Measurements from ENCODE around the gene ZNF77. TPM values are rescaled to one million over a fixed set of nuclear protein-coding genes. Genes with fewer than 3 reads are reported as not detected.
A peak's percentile ranks its signal among the peaks of the same experiment; 100 is the strongest.
"Not testable (repeated sequence)": the region's sequence is repeated elsewhere in the genome, so short reads cannot be mapped to it uniquely, and the experiment has no call there.

ZNF77 gene
- total RNA-seq, 1 donor from 2014 or later, result 6.4 TPM

DNA sequence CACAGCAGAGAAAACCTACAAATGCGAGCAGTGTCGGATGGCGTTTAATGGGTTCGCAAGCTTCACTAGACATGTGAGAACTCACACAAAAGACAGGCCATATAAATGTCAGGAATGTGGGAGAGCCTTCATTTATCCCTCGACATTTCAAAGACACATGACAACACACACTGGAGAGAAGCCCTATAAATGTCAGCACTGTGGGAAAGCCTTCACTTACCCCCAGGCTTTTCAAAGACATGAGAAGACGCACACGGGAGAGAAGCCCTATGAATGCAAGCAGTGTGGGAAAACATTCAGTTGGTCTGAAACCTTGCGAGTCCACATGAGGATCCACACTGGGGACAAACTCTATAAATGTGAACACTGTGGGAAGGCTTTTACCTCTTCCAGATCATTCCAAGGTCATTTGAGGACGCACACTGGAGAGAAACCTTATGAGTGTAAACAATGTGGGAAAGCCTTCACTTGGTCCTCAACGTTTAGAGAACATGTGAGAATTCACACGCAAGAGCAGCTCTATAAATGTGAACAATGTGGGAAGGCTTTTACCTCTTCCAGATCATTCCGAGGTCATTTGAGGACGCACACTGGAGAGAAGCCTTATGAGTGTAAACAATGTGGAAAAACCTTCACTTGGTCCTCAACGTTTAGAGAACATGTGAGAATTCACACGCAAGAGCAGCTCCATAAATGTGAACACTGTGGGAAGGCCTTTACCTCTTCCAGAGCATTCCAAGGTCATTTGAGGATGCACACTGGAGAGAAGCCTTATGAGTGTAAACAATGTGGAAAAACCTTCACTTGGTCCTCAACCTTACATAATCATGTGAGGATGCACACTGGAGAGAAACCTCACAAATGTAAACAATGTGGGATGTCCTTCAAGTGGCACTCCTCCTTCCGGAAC lies 27.2 kb downstream of the ZNF77 start:
- no peak for DNase-seq

DNA sequence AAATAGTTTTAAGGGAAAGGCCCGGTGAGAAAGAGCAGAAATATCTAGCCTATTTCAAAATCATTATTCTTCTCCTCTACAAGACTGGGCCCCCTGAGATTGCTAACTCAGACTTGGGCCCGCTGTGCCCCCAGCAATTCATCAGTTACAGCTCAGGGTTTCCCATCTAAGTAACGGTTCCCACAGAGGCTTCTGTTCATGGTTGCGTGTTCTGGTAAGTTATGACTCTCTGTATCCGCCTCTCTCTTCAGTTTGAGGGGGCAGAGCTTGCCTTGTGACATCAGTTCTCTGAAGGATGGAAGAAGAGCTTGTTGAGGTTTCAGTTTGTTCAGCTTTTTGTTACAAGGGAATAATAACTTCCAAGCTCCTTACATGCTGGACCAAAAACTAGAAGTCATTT lies 32.5 kb downstream of the ZNF77 start:
- DNase-seq, result no peak

DNA sequence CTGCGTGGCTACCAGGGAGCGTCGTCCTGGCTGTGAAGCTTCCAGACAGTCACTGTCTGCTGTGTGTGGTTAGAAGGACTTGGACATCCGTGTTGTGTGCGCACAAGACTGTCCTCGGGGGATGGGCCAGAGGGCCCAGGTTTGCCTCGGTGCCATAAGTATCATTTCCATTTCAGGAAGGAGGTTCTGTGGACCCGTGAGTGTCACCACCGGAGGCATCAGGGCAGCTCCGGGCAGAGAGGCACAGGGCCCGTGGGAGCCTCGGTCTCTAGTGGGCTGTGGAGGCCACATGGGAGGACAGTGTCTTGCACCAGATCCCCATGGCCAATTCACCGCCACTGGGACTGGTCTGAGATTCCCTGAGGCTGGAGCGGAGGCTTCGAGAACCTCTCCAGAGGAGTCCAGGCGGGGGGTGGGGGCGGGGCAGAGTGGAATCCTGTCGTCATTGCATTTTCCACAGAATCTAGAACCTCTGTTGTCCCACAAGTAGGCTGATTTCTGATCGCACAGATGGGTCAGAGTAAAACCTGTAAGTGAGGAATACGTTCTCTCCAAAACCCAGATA lies 38.1 kb downstream of the ZNF77 start:
- no peak for DNase-seq

DNA sequence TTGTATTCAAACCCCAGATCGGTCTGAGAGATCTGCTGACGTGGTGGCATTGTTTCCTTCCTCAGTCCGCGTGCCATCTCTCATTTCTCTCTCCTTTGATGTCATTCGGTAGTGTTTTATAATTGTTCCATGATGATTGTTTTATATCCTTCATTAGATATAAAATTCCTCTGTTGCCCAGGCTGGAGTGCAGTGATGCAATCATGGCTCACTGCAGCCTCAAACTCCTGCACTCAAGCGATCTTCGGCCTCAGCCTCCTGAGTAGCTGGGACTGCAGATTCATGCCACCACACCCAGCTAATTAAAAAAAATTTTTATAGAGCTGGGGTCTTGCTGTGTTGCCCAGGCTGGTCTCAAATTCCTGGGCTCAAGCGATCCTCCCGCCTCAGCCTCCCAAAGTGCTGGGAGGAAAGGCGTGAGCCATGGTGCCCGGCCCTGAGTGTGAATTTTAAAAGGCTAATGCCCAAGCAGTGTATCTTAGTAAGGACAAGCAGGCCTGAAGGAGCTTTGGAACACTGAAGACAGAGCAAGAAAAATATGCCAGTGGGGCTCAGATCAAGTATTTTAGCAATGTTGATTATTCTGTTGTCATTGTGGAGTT lies 38.8 kb downstream of the ZNF77 start:
- DNase-seq, result no peak

DNA sequence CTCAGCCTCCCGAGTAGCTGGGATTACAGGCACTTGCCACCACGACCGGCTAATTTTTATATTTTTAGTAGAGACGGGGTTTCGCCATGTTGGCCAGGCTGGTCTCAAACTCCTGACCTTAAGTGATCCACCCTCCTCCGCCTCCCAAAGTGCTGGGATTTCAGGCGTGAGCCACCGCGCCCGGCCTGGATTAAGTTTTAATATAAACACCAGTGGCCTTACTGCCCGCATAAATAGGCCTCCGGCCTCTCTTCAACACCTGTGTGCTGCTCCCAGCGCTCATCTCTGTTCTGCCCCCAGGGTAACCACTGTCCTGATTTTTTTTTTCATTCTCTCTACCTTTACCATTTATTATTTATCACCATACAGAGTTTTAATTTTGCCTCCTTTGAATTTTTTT lies 41.4 kb downstream of the ZNF77 start:
- DNase-seq, result not testable (repeated sequence)

DNA sequence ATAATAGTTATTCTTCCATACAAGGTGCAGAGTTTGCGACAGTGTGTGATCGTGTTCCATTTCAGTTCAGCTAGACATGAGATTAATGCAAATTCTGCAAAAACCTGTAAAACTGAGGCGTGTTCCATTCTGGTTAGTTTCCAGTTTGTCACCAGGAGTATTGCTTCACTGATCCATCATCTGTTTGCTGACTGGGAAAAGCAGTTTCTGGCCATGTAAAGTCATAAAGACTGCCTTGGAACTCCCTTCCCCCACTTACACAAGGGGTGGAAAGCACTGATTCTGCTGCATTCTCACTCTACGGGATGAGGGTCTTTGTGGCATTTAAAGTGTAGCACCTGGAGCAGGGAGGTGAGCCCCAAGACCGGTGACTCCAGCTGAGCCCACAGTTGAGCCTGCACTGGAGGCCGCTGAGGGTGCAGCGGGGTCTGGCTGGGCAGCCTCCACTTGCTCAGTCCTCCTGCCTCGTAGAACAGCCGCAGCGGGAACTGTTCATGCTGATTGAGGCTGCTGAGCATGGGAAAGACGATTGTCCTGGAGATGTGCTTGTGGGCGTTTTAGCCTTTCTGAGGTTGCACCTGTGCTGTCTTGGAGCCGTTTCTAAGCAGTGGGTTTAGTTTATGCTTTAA lies 42.1 kb downstream of the ZNF77 start:
- no peak for DNase-seq

DNA sequence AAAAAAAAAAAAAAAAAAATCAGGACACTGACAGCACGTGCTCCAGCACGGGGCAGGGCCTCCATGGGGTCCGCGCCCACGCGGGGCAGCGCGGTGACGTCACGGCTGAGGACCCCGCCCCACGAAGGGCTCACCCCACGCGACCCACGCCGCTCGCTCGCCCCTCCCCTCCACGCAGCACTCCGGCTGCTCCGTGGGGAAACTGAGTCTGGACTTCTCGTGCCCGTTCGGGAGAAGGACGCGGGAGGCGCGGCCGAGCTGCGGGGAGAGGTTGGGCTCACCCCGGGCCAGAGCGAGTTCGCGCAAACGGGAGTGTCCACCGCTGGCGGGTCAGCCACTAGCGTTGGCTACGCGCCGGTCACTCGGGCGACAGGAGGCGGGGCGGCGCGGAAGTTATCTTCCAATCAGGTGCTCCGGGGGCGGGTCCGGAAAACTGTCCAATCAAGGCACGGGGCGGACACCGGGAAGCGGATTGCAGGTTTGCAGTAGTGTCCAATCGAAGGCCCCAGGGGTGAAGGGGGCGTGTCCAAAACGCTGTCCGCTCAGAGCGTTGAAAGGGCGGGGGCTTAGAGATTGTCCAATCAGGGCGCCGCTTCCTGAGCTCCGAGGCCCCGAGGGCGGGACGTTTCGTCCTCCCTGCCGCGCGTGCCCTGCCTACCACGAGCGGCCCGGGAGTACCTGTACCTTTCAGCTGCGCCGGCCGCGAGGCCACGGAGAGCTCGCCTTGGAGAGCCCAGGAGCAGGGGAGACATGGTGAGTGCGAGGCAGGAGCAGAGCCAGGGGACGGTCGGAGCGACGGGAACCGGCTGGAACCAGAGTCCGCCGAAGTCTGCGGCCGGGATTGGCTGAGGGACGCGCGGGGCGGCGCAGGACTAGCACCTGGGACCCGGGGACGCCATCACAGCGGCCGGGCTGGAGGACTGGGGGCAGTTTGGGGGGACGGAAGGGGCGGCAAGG lies 44.2 kb downstream of the ZNF77 start, which contains the start of gene ZNF57:
Gene ZNF57 (plus strand): TSS at position 633 of the 957 bp plus-strand sequence. CDS start 118 bp downstream, at position 751.
- DNase-seq, result peak; percentile 99

DNA sequence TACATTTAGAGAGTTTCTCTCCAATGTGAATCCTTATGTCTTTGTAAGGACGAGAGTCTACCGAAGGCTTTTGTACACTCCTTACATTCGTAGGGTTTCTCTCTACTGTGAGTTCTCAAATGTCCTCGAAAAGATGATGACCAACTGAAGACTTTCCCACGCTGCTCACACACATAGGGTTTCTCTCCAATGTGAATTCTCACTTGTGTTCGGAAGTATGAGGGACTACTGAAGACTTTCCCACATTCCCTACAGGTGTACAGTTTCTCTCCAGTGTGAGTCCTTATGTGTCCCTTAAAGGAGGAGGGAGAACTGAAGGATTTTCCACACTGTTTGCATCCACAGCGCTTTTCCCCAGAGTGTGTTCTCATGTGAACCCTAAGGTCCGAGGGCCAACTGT lies 48.1 kb downstream of the ZNF77 start:
- no peak for DNase-seq

DNA sequence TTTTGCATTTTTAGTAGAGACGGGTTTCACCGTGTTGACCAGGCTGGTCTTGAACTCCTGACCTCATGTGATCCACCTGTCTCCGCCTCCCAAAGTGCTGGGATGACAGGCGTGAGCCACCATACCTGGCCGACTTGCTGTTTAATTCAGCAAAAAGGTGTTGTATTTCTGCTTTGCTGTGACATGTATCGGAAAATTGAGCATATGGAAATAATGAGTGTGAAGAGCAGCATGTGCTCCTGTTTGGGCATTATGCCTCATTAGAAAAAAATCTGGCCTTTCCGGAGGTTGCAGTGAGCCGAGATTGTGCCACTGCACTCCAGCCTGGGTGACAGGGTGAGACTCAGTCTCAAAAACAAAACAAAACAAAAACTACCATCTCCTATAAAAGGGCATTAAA lies 54.2 kb downstream of the ZNF77 start:
- DNase-seq, result not testable (repeated sequence)

DNA sequence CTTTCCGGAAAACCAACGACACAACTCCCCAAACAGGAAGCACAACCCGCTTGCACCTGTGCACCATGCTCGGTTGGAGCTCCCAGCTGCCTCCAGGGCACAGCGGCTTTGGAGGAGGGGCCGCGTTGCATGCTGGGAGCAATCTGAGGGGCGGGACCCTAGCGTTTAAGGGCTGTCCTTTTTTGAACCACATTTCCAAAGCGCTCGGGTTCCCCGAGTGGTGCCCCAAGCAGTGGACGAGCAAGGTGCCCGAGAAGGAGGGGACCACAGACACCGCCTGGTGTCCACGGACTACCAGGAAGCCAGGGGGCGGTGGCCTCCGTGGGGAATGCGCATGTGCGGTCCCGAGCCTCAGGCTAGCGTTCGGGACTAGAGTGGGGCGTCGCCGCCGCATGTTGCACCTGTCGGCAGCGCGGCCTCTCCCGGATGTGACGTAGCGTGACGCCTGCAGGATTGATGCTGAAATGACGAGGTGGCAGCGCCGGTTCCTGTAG lies 56.0 kb downstream of the ZNF77 start:
- DNase-seq, result no peak

DNA sequence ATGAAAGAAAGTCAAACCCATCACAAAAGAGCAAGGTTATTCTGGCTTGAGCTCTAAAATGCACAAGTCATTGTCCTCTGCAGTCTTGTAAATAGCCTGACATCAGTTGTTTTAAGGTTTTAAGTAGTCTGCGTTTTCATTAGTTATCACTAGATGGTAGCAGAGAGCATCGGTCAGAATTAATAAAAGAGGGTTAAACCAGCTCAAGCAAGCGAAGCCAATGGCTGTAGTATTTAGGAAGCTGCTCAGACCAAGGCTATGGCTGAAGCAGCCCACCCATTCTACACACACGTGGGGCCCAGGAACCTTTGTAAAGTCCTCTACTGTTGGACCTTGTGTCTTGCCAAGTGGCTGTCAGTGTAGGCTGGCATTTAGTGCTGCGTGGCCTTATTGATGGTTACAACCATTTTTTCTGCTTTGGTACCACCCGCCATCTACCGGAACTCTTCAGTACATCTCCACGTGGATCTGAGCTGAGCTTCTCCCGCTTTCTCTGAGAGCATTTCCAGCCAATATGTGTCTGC lies 57.3 kb downstream of the ZNF77 start:
- no peak for DNase-seq

DNA sequence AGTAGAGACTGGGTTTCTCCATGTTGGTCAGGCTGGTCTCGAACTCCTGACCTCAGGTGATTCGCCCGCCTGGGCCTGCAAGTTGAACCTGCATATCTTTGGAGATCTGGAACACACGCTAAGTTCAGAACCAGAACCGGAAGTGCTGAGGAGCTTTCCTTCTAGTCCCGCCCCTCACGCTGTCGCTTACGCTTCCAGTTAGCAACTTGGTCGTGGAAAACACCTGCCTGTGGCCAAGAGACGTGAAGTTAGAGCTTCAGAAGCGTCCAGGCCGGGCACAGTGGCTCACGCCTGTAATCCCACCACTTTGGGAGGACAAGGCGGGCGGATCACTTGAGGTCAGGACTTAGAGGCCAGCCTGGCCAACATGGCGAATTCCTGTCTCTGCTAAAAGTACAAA lies 59.0 kb downstream of the ZNF77 start:
- no peak for DNase-seq

DNA sequence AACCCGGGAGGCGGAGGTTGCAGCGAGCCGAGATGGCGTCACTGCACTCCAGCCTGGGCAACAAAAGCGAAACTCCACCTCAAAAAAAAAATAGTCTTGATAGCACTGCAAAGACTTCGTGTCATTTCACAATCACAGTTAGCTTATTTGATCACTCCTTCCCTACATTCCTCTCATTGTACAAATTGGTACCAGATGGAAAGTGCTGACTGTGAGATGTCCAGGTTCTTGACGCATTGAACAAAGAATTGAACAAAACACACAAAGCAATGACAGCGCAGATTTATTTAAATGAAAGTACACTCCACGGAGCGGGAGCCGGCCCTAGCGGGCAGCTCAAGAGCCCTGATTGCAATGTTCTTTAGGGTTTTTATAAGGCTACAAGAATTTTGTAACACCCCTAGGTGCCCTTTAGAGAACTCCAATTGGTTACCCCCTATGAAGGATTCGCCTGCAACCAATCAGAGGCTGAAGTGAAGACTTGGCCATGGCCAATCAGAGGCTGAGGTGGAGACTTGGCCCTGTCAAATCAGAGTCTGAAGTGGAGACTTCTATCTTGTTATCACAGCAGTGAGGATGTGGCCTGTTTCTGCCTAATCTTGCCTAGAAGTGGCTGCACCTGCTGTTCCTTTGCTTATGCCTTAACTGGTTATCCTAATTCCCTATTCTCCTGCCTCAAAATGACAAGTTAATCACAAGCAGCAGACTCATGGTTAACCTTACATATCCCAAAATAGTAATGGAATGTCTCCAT lies 60.9 kb downstream of the ZNF77 start:
- no peak for DNase-seq

Other genes starting within 250 kb of the ZNF77 start
- 4.2 TPM for gene GNG7, start 242.3 kb downstream of the ZNF77 start, total RNA-seq
- 23.1 TPM for gene DIRAS1, start 223.6 kb downstream of the ZNF77 start, total RNA-seq
- gene SLC39A3, start 205.0 kb downstream of the ZNF77 start, total RNA-seq, result 20.4 TPM
- gene SGTA, start 161.7 kb downstream of the ZNF77 start, total RNA-seq, result 24.2 TPM
- gene THOP1, start 159.5 kb downstream of the ZNF77 start, total RNA-seq, result 40.4 TPM
- gene ZNF554, start 125.1 kb downstream of the ZNF77 start, total RNA-seq, result 17.5 TPM
- gene ZNF555, start 103.5 kb downstream of the ZNF77 start, total RNA-seq, result 20.3 TPM
- 0.16 TPM for gene ZNF556, start 77.6 kb downstream of the ZNF77 start, total RNA-seq
- gene ZNF57, start 44.0 kb downstream of the ZNF77 start, total RNA-seq, result 5.0 TPM
- 0.16 TPM for gene TLE6, start 32.6 kb upstream of the ZNF77 start, total RNA-seq
- 6.1 TPM for gene TLE2, start 84.3 kb upstream of the ZNF77 start, total RNA-seq
- gene TLE5, start 117.5 kb upstream of the ZNF77 start, total RNA-seq, result 95.8 TPM
- gene GNA11, start 149.4 kb upstream of the ZNF77 start, total RNA-seq, result 56.8 TPM
- 1.9 TPM for gene GNA15, start 191.1 kb upstream of the ZNF77 start, total RNA-seq
- 0.16 TPM for gene S1PR4, start 233.8 kb upstream of the ZNF77 start, total RNA-seq
- 11.9 TPM for gene NCLN, start 241.0 kb upstream of the ZNF77 start, total RNA-seq

Data from occipital lobe (tissue), 2 donors.